Aorta (tissue), 5 donors: ENCODE data around the gene ENDOU. TPM values are rescaled to one million over a fixed set of nuclear protein-coding genes. Genes with fewer than 3 reads are reported as not detected.

Source experiments
- ATAC-seq: fragments of 200-7000 bp; cut with Tn5 transposase; one replicate; pipeline ENCODE4 v1.9.1; 2022; ENCODE audit warnings: moderate library complexity; ENCODE audit not compliant: low FRiP score
- DNase-seq, 2 donors: peaks; one replicate each; pipeline ENCODE4 v3.0.0-alpha.2; 2020
- H3K27ac ChIP-seq, 2 donors: one replicate each; pipeline ENCODE4 v1.5.1; 2013; ENCODE audit warnings: low read length in 2 of 2, mild to moderate bottlenecking in 2 of 2, moderate library complexity in 2 of 2, control low read depth in 1 of 2, inconsistent platforms in 1 of 2, low read depth in 1 of 2
- H3K27me3 ChIP-seq, 2 donors: one replicate each; pipeline ENCODE4 v1.6.1; 2013; ENCODE audit warnings: control low read depth in 1 of 2, low read length in 1 of 2, mild to moderate bottlenecking in 1 of 2, moderate library complexity in 1 of 2; ENCODE audit not compliant: insufficient read depth in 2 of 2, control insufficient read depth in 1 of 2
- H3K36me3 ChIP-seq, 2 donors: one replicate each; pipeline ENCODE4 v1.6.1; 2013; ENCODE audit warnings: control low read depth in 1 of 2, low read length in 1 of 2, mild to moderate bottlenecking in 1 of 2; ENCODE audit not compliant: insufficient read depth in 2 of 2, control insufficient read depth in 1 of 2
- H3K4me1 ChIP-seq, 2 donors: one replicate each; pipeline ENCODE4 v1.6.1; 2013; ENCODE audit warnings: low read length in 2 of 2, control low read depth in 1 of 2, mild to moderate bottlenecking in 1 of 2, moderate library complexity in 1 of 2; ENCODE audit not compliant: insufficient read depth in 2 of 2, control insufficient read depth in 1 of 2
- H3K4me3 ChIP-seq, 2 donors: one replicate each; pipeline ENCODE4 v1.5.1; 2013; ENCODE audit warnings: low read length in 2 of 2, control low read depth in 1 of 2, mild to moderate bottlenecking in 1 of 2
- H3K9me3 ChIP-seq: one replicate; pipeline ENCODE4 v1.6.1; 2013; ENCODE audit warnings: mild to moderate bottlenecking, low read length; ENCODE audit not compliant: control insufficient read depth
- WGBS, 2 donors: extraction: QIAGEN DNeasy Blood & Tissue Kit; methylation state at CpG; one replicate each; pipeline ENCODE4 v1.1.7; 2013; 5-methylcytosine and 5-hydroxymethylcytosine counted together
- intact Hi-C, 2 donors: fragments of 100-400 bp; cut with DNase I; formaldehyde crosslinking; loops; one replicate each; pipeline versions ENCODE4 v1.14.2 to v1.15.0; 2022
- polyA plus RNA-seq, 2 donors: library from polyadenylated mRNA; stranded (reverse); fragments of 200-250 nt; gene quantifications; one replicate each; pipeline ENCODE4 v1.2.3, GENCODE V29; 2013
- total RNA-seq, 2 donors: library from RNA; stranded (reverse); fragmentation: NEBNext Ultra II Directional; extraction: Animal tissue kit (Norgen Biotek cat#: 25700); gene quantifications; one replicate each; pipeline ENCODE4 v1.2.1, GENCODE V29; 2021
- donor health status: healthy with polysubstance abuse.
- donor health status: Bipolar disorder and iron deficiency.
- donor health status: DM: no; HTN: no; CAD: no.
- donor health status: DM: no; HTN: no; CAD: no.
- donor health status: DM: yes; HTN: yes; CAD: no.

ENDOU gene
- total and polyA plus RNA-seq, 4 donors, result 0.29 to 1.7 (median 0.74) TPM; not detected in 1

GRCh38 chr12:47712171-47712570, 13.1 kb downstream of the ENDOU start:
- intact Hi-C loops, result loop anchor here in 1 of 2 donors (10.0 kb wide), 1 partner anchor 243 kb away; no protein-coding TSS in a partner anchor
- no peak for DNase-seq
- no peaks in the 10 kb centered on the region for H3K9me3 ChIP-seq
- 90 to 93% methylated on average over 6 of the region's 6 CpGs for WGBS, 2 donors
- ATAC-seq, result no peak
- H3K4me3 ChIP-seq, result no peak overlapping the region
- H3K4me1 ChIP-seq, result peaks cover 0 to 2% of the 10 kb centered on the region in 2 donors
- H3K36me3 ChIP-seq, result peaks cover 0 to 2% of the 10 kb centered on the region in 2 donors
- no peak overlapping the region for H3K27ac ChIP-seq
- no peaks in the 10 kb centered on the region for H3K27me3 ChIP-seq

- DNase-seq (no peak), ATAC-seq (no peak)
- 86 to 90% methylated on average over 5 of the region's 5 CpGs for WGBS, 2 donors
- Histone ChIP-seq H3K27ac (no peak overlapping the region), H3K4me3 (no peak overlapping the region), H3K9me3 (no peaks in the 10 kb centered on the region), H3K4me1 (peaks cover 0 to 2% of the 10 kb centered on the region in 2 donors), H3K27me3 (no peaks in the 10 kb centered on the region), H3K36me3 (peaks cover 0 to 2% of the 10 kb centered on the region in 2 donors)
- intact Hi-C loops, result loop anchor here in 1 of 2 donors (10.0 kb wide), 1 partner anchor 243 kb away; no protein-coding TSS in a partner anchor
Observed at GRCh38 chr12:47711448-47711847, 13.8 kb downstream of the ENDOU start.

- DNase-seq, result no peak
- Histone ChIP-seq H3K4me1 (peaks cover 0 to 2% of the 10 kb centered on the region in 2 donors), H3K4me3 (no peak overlapping the region), H3K27ac (no peak overlapping the region), H3K36me3 (peaks cover 0 to 2% of the 10 kb centered on the region in 2 donors), H3K27me3 (no peaks in the 10 kb centered on the region), H3K9me3 (no peaks in the 10 kb centered on the region)
- no peak for ATAC-seq
- intact Hi-C loops, result loop anchor here in 1 of 2 donors (10.0 kb wide), 1 partner anchor 245 kb away; no protein-coding TSS in a partner anchor
Observed at GRCh38 chr12:47710278-47710677, 15.0 kb downstream of the ENDOU start.

GRCh38 chr12:47709671-47710070, 15.6 kb downstream of the ENDOU start:
- Histone ChIP-seq H3K4me3 (no peak overlapping the region), H3K9me3 (no peaks in the 10 kb centered on the region), H3K27me3 (no peaks in the 10 kb centered on the region), H3K27ac (no peak overlapping the region), H3K36me3 (peaks cover 0 to 2% of the 10 kb centered on the region in 2 donors), H3K4me1 (no peaks in the 10 kb centered on the region)
- 87 to 90% methylated on average over 2 of the region's 2 CpGs for WGBS, 2 donors
- intact Hi-C loops, result loop anchor here in 1 of 2 donors (10.0 kb wide), 1 partner anchor 245 kb away; no protein-coding TSS in a partner anchor
- ATAC-seq (no peak), DNase-seq (no peak)

GRCh38 chr12:47709237-47709636, 16.1 kb downstream of the ENDOU start:
- no peak overlapping the region for H3K4me3 ChIP-seq
- no peak for ATAC-seq
- H3K9me3 ChIP-seq, result no peaks in the 10 kb centered on the region
- 92% methylated on average over 4 of the region's 4 CpGs for WGBS, 2 donors
- no peak overlapping the region for H3K27ac ChIP-seq
- no peak for DNase-seq
- no peaks in the 10 kb centered on the region for H3K27me3 ChIP-seq
- peaks cover 0 to 2% of the 10 kb centered on the region in 2 donors for H3K36me3 ChIP-seq
- H3K4me1 ChIP-seq, result no peaks in the 10 kb centered on the region
- intact Hi-C loops, result no loop called here

GRCh38 chr12:47707905-47708543, 17.3 kb downstream of the ENDOU start:
- Histone ChIP-seq H3K4me3 (no peak overlapping the region), H3K4me1 (no peaks in the 10 kb centered on the region), H3K9me3 (no peaks in the 10 kb centered on the region), H3K27ac (no peak overlapping the region), H3K36me3 (peaks cover 0 to 2% of the 10 kb centered on the region in 2 donors), H3K27me3 (no peaks in the 10 kb centered on the region)
- 57 to 66% methylated on average over 5 of the region's 5 CpGs for WGBS, 2 donors
- ATAC-seq, result no peak
- intact Hi-C loops, result no loop called here
- no peak for DNase-seq

- Histone ChIP-seq H3K9me3 (no peaks in the 10 kb centered on the region), H3K27ac (no peak overlapping the region), H3K36me3 (peaks cover 0 to 2% of the 10 kb centered on the region in 2 donors), H3K4me1 (no peaks in the 10 kb centered on the region), H3K27me3 (no peaks in the 10 kb centered on the region), H3K4me3 (no peak overlapping the region)
- no peak for DNase-seq
- ATAC-seq, result no peak
- intact Hi-C loops, result no loop called here
Observed at GRCh38 chr12:47707355-47707754, 17.9 kb downstream of the ENDOU start.

- peak within 1 kb of the TSS in 1 of 2 donors; percentile 68 for H3K27ac ChIP-seq
- intact Hi-C loops, result no loop called here
- peaks cover 0 to 2% of the 10 kb centered on the region in 2 donors for H3K36me3 ChIP-seq
- no peaks in the 10 kb centered on the region for H3K9me3 ChIP-seq
- ATAC-seq (peak; percentile 99), DNase-seq (peak; percentile 99 to 100)
- H3K4me1 ChIP-seq, result no peaks in the 10 kb centered on the region
- no peaks in the 10 kb centered on the region for H3K27me3 ChIP-seq
- peak within 1 kb of the TSS; percentile 68 to 98 for H3K4me3 ChIP-seq
- WGBS, 2 donors, result 0% methylated on average over 49 to 66 of the region's 66 CpGs
Observed at GRCh38 chr12:47705566-47706425, 19.5 kb downstream of the ENDOU start, which contains the start of gene RPAP3. Gene RPAP3 (minus strand): TSS chr12:47706030. CDS start chr12:47702840, 3,190 bp downstream.
